Measurements from ENCODE around the gene FOSB.
A peak's percentile ranks its signal among the peaks of the same experiment; 100 is the strongest.

FOSB gene

DNA sequence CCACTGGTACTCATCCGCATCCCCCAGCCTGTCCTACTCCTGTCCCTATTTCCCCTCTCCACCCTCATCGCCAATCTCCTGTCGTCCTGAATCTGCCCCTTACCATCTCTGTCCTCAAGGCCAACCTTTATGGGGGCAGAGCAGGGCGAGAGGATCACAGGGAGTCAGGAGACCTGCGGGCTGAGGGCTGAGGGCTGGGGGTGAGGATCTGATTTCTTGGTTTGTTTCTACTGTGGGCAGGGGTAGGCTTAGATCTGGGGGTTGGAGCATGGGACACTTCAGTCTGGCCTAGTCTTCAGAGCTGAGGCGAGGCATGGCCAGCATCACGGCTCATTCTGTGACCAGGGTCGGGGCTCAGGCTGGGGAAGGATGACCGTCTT is 27.5 kb upstream of the FOSB start:
- TF ChIP-seq, protein P1, sequence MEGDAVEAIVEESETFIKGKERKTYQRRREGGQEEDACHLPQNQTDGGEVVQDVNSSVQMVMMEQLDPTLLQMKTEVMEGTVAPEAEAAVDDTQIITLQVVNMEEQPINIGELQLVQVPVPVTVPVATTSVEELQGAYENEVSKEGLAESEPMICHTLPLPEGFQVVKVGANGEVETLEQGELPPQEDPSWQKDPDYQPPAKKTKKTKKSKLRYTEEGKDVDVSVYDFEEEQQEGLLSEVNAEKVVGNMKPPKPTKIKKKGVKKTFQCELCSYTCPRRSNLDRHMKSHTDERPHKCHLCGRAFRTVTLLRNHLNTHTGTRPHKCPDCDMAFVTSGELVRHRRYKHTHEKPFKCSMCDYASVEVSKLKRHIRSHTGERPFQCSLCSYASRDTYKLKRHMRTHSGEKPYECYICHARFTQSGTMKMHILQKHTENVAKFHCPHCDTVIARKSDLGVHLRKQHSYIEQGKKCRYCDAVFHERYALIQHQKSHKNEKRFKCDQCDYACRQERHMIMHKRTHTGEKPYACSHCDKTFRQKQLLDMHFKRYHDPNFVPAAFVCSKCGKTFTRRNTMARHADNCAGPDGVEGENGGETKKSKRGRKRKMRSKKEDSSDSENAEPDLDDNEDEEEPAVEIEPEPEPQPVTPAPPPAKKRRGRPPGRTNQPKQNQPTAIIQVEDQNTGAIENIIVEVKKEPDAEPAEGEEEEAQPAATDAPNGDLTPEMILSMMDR (IDR thresholded peaks at IDR 0.05; ENCODE audit: insufficient read depth, low read length, poor library complexity, severe bottlenecking), result no peak
- H3K36me3 ChIP-seq (ENCODE audit: control insufficient read depth, insufficient read depth, low read length), result no peaks in the 10 kb centered on the region
- no peaks in the 10 kb centered on the region for H3K27me3 ChIP-seq (replicated peaks; ENCODE audit: control insufficient read depth, insufficient read depth, low read length)
- no peak for DNase-seq (ENCODE audit: extremely low read depth, insufficient read length)
- peak overlapping the region; percentile 58 for H3K4me3 ChIP-seq (replicated peaks; ENCODE audit: low read depth, low read length)

DNA sequence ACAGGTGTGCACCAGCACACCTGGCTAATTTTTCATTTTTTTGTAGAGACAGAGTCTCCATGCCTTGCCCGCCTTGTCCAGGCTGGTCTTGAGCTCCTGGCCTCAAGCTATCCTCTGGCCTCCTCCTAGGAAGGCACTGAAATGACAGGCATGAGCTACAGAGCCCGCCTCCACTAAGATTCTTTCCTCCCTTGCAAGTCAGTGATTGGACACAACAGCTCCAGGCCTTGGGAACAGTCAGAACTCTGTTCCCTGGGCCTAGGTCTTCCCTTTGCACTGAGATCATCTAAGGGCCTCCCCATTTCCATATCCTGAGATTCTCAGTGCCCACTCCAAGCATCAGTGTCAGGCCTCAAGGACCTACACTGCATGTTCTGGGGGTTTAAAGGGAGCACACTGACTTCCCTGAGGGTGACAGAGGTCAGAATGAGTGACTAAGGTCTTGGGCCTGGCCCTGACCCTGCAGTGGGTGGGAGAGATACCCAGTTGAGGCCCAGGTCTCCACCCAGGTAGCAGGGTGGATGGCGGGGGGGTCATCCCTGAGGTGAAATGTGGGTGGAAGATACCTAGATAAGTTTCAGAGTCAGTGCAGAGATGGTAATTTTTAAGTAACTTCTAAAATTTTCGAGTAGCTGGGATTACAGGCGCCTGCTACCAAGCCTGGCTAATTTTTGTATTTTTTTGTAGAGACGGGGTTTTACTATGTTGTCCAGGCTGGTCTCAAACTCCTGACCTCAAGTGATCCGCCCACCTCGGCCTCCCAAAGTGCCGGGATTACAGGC is 26.7 kb upstream of the FOSB start:
- Histone ChIP-seq H3K27me3 (replicated peaks; ENCODE audit: control insufficient read depth, insufficient read depth, low read length) (no peaks in the 10 kb centered on the region), H3K36me3 (ENCODE audit: control insufficient read depth, insufficient read depth, low read length) (no peaks in the 10 kb centered on the region), H3K4me3 (replicated peaks; ENCODE audit: low read depth, low read length) (no peak overlapping the region)
- TF ChIP-seq, protein P1 (IDR thresholded peaks at IDR 0.05; ENCODE audit: insufficient read depth, low read length, poor library complexity, severe bottlenecking), result no peak
- no peak for DNase-seq (ENCODE audit: extremely low read depth, insufficient read length)

DNA sequence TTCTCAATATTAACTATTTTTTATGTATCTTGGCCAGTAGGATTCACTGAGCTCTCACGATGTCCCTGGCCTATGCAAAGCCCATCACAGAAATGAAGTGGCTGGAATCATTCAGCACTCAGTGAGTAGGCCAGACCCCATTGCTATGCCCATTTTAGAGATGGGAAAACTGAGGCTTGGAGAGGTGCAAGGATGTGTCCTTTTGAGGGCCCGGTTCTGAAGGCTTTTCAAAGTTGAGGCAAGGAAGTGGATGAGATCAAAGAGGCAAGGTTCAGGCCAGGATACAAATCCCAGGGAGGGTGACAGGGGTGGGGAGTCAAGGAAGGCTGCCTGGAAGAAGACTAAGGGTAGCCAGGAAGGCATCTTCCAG is 25.4 kb upstream of the FOSB start:
- TF ChIP-seq, protein P1 (IDR thresholded peaks at IDR 0.05; ENCODE audit: insufficient read depth, low read length, poor library complexity, severe bottlenecking), result no peak
- Histone ChIP-seq H3K36me3 (ENCODE audit: control insufficient read depth, insufficient read depth, low read length) (no peaks in the 10 kb centered on the region), H3K4me3 (replicated peaks; ENCODE audit: low read depth, low read length) (no peak overlapping the region), H3K27me3 (replicated peaks; ENCODE audit: control insufficient read depth, insufficient read depth, low read length) (no peaks in the 10 kb centered on the region)
- DNase-seq (ENCODE audit: extremely low read depth, insufficient read length), result no peak

DNA sequence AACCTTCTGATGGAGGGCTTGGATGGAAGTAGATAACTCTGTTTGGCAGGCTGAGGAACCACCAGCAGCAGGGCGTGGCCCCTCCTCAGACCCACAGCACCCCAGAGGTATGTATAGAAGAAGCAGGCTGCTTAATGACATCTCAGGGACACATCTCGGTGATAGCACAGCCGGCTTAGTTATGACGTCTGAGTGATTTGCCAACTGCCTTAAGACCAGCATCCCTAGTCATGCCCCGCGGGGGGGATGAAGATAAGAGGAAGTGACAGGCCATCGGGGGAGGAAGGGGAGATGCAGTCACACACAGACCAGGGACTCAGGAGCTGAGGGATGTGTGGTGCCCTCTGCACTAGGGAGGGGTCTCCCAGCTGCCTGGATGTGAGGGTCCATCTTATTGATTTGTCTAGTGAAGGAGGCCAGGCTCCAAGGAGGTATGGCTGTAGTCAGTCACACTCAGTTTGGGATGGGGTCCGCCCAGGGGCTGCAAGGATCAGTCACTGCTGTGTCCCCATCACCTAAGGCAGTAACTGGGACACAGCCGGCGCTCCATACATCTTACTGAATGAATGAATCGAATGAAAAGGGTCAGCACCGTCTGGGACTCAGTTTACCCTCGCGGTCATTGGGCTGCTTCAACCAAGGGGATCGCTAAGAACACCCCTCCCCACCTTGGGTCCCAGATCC is 24.9 kb upstream of the FOSB start:
- no peak for DNase-seq (ENCODE audit: extremely low read depth, insufficient read length)
- Histone ChIP-seq H3K27me3 (replicated peaks; ENCODE audit: control insufficient read depth, insufficient read depth, low read length) (no peaks in the 10 kb centered on the region), H3K36me3 (ENCODE audit: control insufficient read depth, insufficient read depth, low read length) (no peaks in the 10 kb centered on the region), H3K4me3 (replicated peaks; ENCODE audit: low read depth, low read length) (peak overlapping the region; percentile 58)
- TF ChIP-seq, protein P1 (IDR thresholded peaks at IDR 0.05; ENCODE audit: insufficient read depth, low read length, poor library complexity, severe bottlenecking), result no peak

DNA sequence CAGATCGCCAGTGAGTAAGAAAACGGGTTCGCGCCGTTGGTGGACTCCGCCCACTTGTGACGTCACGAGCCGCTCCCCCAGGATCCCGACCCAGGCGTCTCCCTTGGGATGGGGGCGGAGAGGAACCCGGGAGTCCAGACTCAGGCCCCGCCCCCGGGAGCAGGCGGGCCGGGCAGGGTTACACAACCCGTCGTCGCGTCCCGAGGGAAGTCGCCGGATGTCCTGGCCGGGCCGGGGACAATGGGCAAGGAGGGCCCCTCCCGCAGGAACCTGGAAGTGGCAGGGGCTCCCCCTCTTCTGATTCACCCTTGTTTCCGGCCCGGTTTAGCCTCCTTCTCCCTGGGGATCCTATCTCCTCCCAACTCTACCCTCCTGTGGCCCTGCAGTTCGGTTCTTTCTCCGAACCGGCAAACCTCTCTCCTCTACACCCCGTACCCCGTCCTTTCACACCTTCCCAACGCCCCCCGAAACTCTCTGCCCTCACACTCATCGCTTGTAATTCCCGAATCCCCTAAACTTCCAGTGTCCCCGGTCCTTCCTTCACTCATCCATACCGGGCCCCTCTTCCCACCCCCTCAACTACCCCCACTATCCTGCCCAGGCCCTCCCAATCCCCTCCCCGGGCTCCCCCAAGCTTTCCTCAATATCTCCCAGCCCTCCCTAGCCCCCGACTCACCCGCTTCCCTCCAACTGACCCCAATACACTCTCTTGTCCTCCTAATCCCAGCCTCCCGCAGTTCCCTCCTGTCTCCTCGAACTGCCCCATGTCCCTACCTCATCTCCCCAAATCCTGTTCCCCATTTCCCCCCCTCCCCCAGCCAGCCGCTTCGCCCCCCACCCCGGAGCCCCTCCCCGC is 24.1 kb upstream of the FOSB start:
- H3K4me3 ChIP-seq (replicated peaks; ENCODE audit: low read depth, low read length), result peak overlapping the region; percentile 58
- TF ChIP-seq, protein P1 (IDR thresholded peaks at IDR 0.05; ENCODE audit: insufficient read depth, low read length, poor library complexity, severe bottlenecking), result no peak
- H3K27me3 ChIP-seq (replicated peaks; ENCODE audit: control insufficient read depth, insufficient read depth, low read length), result no peaks in the 10 kb centered on the region
- DNase-seq (ENCODE audit: extremely low read depth, insufficient read length), result peak; percentile 68
- no peaks in the 10 kb centered on the region for H3K36me3 ChIP-seq (ENCODE audit: control insufficient read depth, insufficient read depth, low read length)
